NCI-H748 treated with DMSO at 0.1 percent for 48 hours (cell line): ENCODE data around the gene GZMM.
"Not testable (repeated sequence)": the region's sequence is repeated elsewhere in the genome, so short reads cannot be mapped to it uniquely, and the experiment has no call there.

Source experiments
- DNase-seq: peaks from one replicate; lab custom pipeline; 2025; lab: John Stamatoyannopoulos, UW

GZMM gene

GRCh38 chr19:583198-583967 lies 39.5 kb downstream of the GZMM start:
- DNase-seq = no peak

GRCh38 chr19:583968-584239 lies 40.1 kb downstream of the GZMM start:
- no peak for DNase-seq

- no peak for DNase-seq
Measured at GRCh38 chr19:584240-585001, 40.6 kb downstream of the GZMM start.

DNA sequence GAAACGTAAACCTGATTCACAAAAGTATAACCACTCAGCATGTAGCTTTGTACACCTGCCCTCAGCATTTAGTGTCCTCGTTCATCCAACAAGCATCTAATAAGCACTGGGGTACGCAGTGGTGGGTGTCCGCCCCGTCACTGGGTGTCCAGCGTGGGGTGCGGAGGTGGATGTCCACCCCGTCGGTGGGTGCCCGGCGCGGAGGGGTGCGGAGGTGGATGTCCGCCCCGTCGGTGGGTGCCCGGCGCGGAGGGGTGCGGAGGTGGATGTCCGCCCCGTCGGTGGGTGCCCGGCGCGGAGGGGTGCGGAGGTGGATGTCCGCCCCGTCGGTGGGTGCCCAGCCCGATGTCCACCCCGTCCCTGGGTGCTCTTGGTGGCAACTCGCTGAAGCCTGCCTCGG lies 41.3 kb downstream of the GZMM start:
- not testable (repeated sequence) for DNase-seq

GRCh38 chr19:585551-586110 lies 41.8 kb downstream of the GZMM start:
- no peak for DNase-seq

- peak; percentile 48 for DNase-seq
Measured at GRCh38 chr19:588093-588740, 44.4 kb downstream of the GZMM start.

- peak; percentile 2 for DNase-seq
Measured at GRCh38 chr19:588741-589692, 45.2 kb downstream of the GZMM start.

- DNase-seq = no peak
Measured at GRCh38 chr19:589693-590395, 46.0 kb downstream of the GZMM start, which contains the start of gene HCN2. Gene HCN2, plus strand, starts transcription at chr19:589881. Its CDS starts 65 bp downstream, at chr19:589946.

DNA sequence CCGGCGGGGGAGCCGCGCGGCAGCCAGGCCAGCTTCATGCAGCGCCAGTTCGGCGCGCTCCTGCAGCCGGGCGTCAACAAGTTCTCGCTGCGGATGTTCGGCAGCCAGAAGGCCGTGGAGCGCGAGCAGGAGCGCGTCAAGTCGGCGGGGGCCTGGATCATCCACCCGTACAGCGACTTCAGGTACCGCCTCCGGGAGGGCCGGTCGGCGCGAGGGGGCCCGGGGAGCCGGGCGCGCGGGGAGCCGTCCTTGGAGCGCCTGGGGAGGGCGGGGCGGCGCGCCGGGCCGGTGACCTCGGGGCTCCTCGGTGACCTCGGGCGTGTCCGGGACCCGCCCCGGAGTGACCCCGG lies 46.5 kb downstream of the GZMM start:
- DNase-seq = no peak

- no peak for DNase-seq
Measured at GRCh38 chr19:590750-591098, 46.9 kb downstream of the GZMM start.

DNA sequence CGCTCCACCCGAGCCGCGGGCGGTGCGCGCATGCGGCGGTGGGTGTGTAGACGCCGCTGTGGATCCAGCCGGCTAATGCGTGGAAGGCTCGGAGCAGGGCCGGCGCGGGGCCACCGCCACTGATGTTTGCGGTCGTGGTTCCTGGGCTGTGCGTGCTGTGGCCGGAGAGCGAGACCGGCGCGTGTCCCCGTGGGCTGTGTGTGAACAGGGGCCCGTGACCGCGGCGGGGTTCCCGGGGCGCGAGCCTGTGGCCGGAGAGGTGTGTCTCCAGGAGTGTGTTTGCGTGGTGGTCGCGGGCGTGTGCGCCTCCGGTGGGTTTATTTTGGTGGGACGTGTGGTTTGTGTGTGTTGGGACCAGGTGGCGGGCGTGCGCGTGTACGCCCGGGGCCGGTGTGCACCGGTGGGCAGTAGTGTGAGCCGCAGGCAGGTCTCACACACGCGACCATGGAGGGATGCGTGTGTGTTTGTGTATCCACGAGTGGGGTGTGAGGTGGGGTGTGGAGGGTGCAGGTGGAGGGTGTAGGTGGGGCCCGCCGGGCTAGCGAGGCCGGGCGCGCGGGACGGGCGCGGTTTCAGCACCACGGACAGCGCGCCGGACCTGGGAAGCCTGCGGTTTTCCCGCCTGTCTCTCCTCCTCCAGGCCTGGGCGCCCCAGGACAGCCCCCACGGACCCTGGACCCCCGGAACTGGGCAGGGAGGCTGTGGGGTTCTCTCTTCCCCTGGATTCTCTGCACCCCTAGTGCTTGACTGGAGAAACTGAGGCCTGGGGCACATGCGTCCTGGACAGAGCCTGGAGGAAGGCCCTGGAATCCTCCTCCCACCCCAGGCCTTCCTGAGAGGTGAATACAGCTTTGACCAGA lies 47.5 kb downstream of the GZMM start:
- DNase-seq = no peak

- DNase-seq = no peak
Measured at GRCh38 chr19:592101-592500, 48.2 kb downstream of the GZMM start.

DNA sequence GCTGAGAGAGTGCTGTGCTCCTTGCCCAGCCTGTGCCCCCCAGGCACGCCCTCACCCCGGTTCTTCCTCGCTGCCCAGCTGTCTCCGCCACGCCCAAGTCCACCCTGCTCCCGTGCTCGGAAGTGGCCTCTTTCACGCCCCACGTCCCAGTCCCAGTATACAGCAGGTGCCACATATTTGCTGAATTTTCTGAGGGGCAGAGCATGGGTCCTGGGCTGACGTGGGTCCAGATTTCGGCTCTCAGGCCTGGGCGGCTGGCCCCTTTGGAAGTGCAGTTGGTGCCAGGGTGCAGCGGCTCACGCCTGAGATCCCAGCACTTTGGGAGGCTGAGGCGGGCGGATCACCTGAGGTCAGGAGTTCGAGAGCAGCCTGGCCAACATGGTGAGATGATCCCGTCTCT lies 49.2 kb downstream of the GZMM start:
- no peak for DNase-seq

DNA sequence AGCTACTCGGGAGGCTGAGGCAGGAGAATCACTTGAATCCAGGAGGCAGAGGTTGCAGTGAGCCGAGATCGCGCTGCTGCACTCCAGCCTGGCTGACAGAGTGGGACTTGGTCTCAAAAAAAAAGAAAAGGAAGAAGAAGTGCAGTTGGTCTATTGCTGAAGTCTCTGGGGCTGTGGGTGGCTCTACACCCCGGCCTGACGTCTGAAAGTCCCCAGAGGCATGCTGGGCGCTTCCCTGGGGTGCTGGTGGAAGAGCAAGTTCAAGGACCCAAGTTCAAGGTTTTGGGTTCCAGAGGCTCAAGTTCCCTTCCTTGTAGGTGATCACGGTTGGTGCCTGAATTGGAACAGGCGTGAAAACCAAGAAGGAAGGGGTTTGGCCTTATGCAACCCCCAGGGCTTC lies 49.7 kb downstream of the GZMM start:
- no peak for DNase-seq

GRCh38 chr19:594265-594870 lies 50.5 kb downstream of the GZMM start:
- DNase-seq = no peak

DNA sequence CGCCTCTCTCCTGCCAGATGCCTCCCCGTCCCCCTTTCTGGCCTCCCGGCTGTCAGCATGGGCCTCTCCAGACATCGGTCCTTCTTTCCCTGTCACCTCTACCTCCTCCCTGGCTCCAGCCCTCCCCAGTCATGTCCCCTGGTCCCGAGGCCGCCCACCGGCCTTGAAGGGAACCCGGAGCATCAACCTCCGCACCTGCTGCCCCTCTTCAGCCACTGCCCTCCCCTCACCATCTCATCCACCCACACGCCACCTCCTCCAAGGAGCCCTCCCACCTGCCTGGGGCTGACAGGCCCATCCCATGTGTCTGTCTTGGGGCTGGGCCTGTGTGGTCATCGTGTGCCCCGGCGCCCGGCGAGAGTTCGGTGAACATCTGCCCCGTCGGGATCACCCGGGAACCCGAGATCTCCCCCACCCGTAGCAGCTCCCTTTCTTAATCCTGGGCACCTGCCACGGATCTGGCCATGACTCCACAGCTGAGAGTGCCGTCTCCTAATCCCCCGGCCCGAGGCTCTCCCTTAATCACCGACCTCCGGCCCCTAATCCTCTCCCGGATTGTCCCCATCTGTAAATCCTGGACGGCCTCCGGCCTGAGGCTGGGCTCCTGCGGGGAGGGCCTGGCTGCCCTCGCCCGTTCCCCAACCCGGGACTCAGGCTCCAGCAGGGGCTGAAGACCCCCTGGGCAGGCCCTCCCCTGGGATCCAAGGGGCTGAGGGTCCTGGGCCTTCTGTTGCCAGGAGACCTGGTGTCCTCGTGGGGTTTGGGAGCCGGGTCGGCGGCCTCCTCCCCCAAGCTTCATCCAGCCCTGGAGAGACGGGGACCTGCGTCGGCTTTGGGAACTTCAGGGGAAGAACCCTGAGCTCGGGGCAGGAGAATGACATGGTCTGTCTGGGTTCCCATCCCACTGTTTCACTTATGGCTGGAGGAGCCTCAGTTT lies 51.7 kb downstream of the GZMM start:
- no peak for DNase-seq

DNA sequence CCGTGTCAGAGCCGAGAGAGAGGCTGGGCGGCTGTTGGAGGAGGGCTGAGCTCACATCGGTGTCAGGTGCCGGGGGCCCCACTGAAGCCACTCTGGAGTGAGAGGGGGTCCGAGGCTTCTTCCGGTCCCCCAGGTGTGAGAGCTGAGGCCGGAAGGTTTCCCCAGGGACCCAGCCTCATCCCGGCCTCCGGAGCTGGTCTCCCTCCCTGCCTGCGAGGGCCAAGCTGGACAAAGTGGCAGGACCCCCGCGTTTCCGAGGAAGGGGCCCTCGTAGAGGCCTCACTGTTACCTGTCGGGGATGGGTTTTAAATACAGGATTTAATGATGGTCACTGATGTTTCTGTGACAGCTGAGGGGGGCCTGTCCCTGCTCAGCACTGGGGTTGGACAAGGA lies 52.4 kb downstream of the GZMM start:
- DNase-seq = no peak

GRCh38 chr19:597406-598315 lies 53.8 kb downstream of the GZMM start:
- no peak for DNase-seq
